GM19025 (cell line): Measurements from ENCODE around the gene DIP2C.

Experiments
- ATAC-seq: cut with Tn5 transposase; IDR thresholded peaks from one replicate; pipeline ENCODE4 v1.9.1; 2021; ENCODE audit warnings: mild to moderate bottlenecking, low read depth, moderate library complexity; ENCODE audit not compliant: unreplicated experiment

Gene DIP2C

DNA sequence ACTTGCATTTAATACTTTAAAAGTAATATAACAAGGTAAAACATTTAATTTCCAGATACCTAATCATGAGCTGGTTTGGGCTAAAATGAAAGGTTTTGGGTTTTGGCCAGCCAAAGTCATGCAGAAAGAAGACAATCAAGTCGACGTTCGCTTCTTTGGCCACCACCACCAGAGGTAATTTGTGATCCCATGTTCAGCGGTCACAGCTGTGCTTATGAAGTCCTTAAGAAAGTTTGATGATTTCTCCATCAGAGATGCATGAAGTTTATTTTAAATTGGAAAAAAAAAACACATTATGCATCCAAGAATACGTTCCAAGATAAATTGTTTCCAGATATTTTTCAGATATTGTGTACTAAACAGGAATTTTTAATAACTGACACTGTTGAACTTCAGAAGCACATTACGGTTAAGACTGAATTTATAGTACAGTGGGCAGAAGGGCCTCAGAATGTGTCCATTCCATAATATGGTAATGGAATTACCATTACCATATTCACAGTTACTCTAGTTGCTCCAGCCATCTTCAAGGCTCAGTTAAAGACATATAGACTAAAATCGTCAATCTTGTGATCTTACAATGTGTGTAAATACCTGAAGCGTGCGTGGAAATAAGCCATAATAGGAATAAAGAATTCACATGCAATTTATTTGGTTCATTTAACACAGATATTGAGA is 447.4 kb downstream of the DIP2C start:
- ATAC-seq: no peak

DNA sequence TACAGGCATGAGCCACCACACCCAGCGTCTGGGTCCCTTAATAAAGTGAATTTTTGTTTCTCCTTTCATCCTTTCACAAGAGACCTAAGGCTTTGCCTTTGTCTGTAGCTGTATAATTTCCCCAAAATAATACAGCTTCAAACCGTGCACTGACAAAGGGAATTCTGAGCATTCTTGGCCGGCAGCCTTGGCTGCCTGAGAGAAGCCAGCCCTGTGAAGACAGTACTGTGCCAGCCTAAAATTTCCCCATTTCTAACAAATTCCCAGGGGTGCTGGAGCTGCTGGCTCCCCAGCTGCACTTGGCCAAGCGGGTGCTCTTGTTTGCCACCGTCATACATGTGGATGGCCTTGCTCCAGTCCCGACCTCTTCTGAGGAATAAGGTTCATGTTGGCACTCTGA is 448.0 kb downstream of the DIP2C start:
- no peak for ATAC-seq

DNA sequence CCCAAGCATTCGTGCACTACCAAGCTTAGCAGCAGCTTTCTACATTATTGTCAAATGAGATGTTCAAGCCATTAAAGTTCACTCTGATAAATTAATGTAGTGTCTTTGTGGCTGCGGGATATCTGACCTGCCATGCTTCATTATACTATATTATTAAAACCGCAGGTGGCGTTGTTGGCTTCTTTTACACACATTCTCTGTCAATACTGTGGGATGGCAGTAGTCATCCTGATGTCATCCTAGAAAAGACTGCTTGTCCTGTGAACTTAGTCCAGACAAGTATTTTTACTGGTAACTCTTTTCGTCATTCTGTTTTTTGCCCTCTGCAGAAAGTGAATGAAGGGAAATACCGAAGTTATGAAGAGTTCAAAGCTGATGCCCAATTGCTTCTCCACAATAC is 450.4 kb downstream of the DIP2C start:
- no peak for ATAC-seq

DNA sequence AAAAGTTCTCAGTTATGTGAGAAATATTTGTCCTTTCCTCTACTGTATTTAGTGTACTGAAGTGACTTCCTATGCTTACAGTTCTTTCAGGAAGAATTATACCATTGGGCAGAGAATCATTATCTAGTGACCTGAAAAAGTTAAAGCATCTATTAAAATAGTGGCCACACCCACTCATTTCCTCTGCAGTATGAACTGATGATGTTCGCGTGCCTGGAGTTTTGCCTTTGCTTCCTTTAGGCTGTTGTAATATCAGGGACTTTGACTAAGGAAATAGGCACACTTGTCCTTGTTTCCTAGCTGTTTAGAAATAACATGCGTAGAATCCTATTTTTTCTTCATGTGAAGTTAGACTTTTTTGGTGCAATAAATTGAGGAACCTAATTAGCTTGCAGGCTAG is 453.6 kb downstream of the DIP2C start:
- no peak for ATAC-seq

DNA sequence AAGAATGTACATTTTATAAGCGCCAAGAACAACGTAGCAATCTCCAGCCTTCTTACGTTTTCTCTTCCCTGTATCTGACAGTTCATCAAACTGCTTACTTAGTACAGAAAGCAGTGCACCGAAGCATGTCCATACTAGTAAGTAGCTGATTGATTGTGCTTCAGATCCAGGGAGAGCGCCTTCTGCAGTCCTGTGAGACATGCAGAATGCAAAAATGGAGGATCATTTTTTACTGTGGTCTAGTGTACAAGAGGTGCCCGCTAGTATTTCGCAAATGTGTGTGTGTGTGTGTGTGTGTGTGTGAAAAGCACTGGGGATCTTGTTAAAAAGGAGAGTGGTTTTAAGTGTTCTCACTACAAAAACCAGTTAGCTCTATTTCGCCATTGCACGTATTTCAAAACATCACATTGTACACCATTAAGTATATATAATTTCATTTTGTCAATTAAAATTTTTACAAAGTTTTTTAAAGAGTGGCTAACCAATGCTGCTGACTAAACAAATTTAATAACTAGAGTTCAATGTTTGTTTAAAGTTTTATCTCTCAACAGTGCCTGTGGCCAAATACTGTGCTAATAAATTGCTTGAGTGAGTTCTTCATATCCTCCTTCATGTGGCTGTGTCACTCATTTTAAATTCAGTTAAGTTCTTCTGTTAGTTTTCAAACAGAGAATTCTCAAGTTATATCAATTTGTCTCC is 454.6 kb downstream of the DIP2C start:
- ATAC-seq: no peak

DNA sequence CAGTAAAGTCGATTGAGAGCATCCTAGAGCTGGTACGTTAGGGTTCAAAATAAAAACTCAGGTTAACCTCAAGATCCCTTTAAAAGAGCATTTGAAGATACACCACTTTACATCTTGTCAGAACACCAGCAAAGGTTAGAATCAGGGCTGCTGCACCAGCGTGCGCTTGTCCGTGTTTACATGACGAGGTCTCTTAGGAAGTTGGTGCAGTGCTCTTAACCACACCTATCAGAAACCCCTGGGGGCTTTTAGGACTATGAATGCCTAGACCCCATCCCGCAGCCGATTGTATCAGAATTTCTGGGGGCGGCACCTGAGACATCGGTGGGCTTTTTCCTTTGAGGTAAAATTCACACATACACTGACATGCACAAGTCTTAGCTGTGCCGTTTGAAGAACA is 456.6 kb downstream of the DIP2C start:
- ATAC-seq: no peak

DNA sequence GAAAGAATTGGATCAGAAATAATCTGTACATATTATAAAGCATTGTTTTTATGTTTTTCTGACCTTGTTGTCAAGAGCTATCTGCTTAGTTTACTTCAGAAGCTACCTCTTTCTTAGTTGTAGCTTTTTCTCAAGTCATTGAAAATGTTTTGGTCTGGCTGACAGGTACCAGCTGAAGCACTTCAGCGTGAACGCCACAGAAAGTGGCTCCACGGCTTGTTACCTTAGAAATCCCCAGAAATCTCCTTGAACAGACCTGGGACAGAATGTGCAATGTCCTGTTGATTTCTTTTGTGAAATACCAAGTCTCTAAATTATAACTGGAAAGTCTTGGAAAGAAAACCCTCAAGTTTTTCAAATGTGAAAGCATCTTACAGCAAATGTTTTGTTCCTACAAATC is 457.4 kb downstream of the DIP2C start:
- no peak for ATAC-seq

DNA sequence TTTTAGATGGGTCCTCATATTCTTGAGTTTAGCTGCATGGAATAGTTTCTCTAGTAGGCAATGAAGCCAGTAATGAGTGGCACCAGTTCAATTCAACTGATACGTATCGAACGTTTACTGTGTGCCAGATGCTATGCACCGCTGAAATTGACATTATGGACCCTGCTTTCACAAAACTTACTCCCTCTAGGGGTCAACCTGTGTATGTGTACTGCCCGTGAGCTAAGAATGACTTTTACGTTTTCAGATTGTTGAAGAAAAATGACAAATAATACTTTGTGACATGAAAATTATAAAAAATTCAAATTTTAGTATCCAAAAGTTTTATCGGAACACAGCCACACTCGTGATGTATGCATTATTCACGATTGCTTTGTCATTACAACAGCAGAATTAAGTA is 458.7 kb downstream of the DIP2C start:
- no peak for ATAC-seq

DNA sequence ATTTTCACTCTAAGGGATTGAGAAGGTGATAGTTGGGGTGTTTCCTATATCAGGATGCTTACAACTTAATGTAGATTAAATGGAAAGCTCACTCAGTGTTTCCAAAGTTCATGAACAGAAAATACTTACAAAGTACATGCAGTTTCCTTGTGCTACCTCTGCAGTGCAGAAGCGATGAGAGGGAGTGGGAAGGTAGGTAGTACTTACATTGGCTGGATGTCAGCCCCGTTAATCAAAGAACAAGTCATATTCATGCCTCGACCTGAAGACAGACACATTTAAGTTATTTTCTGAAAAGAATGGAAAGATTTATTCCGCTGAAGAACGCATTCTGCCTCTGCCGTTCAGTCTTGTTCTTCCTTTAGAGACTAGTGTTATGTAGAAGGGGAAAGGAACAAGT is 461.1 kb downstream of the DIP2C start:
- ATAC-seq: no peak

DNA sequence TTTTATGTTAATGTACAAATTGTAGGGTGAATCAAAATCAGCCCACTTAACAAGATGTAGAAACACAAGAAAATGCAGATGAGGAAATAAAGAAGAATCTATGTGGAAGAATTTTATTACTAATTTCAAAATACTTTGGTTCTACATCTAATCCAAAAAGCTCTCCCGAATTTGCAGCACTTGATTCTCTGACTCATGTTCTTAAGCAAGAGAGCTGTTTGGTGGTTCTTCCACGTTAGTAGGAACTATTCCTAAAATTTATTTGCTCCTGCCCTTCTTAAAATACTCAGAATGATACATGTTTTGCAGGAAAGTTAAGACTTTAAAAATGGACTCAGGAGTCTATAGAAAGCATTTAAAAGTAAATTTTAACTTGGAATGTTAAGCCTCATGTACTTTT is 462.5 kb downstream of the DIP2C start:
- ATAC-seq: no peak

DNA sequence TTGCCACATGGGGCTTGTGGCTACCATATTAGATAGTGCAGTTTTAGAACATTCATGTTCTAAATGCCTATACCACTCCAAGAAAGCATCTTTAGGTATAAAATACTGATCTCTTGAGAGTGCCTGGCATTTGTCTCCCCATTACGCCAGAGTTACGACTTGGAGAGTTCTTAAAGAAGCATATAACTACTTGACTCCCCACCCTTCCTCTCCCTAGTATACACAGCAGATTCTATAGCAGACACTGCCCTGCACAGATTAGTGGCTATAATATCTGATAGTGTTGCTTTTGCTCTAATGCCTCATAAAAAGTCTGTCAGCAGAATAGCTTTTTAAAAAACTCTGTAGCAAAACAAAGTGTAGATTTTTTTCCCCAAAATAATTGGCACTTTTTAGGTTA is 463.4 kb downstream of the DIP2C start:
- no peak for ATAC-seq

DNA sequence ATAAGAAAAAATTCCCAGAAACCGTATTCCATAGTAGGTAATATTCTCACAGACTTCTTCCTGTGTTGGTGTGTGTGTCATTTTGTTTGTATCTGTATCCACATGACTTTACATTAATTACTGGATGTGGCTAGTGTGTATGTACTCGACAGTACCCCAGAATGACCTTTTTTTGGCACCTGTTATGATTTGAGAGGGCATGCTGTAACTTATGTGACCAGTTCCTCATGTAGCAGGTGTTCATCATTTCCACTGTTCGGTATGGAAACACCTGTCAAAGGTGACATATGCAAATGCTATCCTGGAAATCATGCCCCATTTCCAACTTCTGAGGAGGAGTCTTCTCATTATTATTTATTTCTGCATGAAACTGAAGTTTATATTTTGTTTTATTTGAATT is 464.9 kb downstream of the DIP2C start:
- ATAC-seq: no peak
